ENCODE measurements around the gene PPP2R5E.
"Not testable (repeated sequence)": the region's sequence is repeated elsewhere in the genome, so short reads cannot be mapped to it uniquely, and the experiment has no call there.

The PPP2R5E gene

DNA sequence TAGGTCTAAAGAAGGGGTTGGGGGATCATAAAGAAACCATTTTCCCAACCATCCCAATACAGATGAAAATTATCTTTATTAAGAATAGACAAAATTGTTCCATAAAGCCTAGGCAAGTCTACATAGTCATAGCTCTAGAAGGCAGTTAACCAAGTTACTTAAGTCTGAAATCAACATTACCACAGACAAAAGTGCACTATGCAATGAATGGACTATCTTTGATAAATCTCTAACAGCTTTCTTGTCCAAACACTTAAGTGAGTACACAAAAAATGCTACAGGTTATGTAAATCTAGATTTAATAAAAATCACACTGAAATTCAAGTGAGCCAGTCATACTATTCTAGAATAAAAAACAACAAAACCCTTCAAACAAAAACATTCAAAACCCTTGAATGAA is 137.5 kb downstream of the PPP2R5E start:
- no peak for DNase-seq
- in situ Hi-C loops (cut with HindIII; ENCODE audit: low pct_ligation_motif_present, low pct_unique_long_range_greater_than_20kb, low sequenced_read_pairs): no loop called here

DNA sequence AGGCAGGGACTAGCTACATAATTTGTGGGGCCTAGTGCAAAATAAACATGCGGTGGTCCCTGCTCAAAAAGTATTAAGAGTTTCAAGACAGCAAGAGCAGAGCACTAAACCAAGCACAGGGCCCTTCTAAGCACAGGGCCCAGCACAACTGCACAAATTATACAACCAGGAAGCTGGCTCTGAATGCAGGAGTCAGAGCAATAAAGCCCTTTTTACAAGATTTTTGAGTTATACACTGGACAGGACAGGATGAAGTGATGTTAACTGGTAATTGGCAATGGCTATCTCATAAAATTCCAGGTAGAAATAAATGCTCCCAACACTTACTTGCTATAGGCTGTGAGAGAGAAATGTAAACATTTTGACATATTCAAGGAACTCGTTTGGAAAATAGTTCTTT is 138.3 kb downstream of the PPP2R5E start:
- in situ Hi-C loops (cut with HindIII; ENCODE audit: low pct_ligation_motif_present, low pct_unique_long_range_greater_than_20kb, low sequenced_read_pairs): no loop called here
- no peak for DNase-seq

- DNase-seq: no peak
- in situ Hi-C loops (cut with HindIII; ENCODE audit: low pct_ligation_motif_present, low pct_unique_long_range_greater_than_20kb, low sequenced_read_pairs): no loop called here
Measured at GRCh38 chr14:63401646-63402045, 141.5 kb downstream of the PPP2R5E start.

GRCh38 chr14:63398952-63399351 is 144.2 kb downstream of the PPP2R5E start:
- DNase-seq: no peak
- in situ Hi-C loops (cut with HindIII; ENCODE audit: low pct_ligation_motif_present, low pct_unique_long_range_greater_than_20kb, low sequenced_read_pairs): no loop called here

- in situ Hi-C loops (cut with HindIII; ENCODE audit: low pct_ligation_motif_present, low pct_unique_long_range_greater_than_20kb, low sequenced_read_pairs): no loop called here
- DNase-seq: no peak
Measured at GRCh38 chr14:63394841-63395240, 148.3 kb downstream of the PPP2R5E start.

GRCh38 chr14:63394432-63394831 is 148.7 kb downstream of the PPP2R5E start:
- in situ Hi-C loops (cut with HindIII; ENCODE audit: low pct_ligation_motif_present, low pct_unique_long_range_greater_than_20kb, low sequenced_read_pairs): no loop called here
- no peak for DNase-seq

GRCh38 chr14:63393012-63393411 is 150.2 kb downstream of the PPP2R5E start:
- no peak for DNase-seq
- in situ Hi-C loops (cut with HindIII; ENCODE audit: low pct_ligation_motif_present, low pct_unique_long_range_greater_than_20kb, low sequenced_read_pairs): no loop called here

GRCh38 chr14:63392236-63392635 is 150.9 kb downstream of the PPP2R5E start:
- in situ Hi-C loops (cut with HindIII; ENCODE audit: low pct_ligation_motif_present, low pct_unique_long_range_greater_than_20kb, low sequenced_read_pairs): no loop called here
- DNase-seq: no peak

- peak; percentile 59 for DNase-seq
- in situ Hi-C loops (cut with HindIII; ENCODE audit: low pct_ligation_motif_present, low pct_unique_long_range_greater_than_20kb, low sequenced_read_pairs): no loop called here
Measured at GRCh38 chr14:63388766-63389431, 154.3 kb downstream of the PPP2R5E start.

- in situ Hi-C loops (cut with HindIII; ENCODE audit: low pct_ligation_motif_present, low pct_unique_long_range_greater_than_20kb, low sequenced_read_pairs): no loop called here
- DNase-seq: no peak
Measured at GRCh38 chr14:63387711-63388110, 155.5 kb downstream of the PPP2R5E start.

GRCh38 chr14:63383776-63384367 is 159.3 kb downstream of the PPP2R5E start:
- DNase-seq: no peak
- in situ Hi-C loops (cut with HindIII; ENCODE audit: low pct_ligation_motif_present, low pct_unique_long_range_greater_than_20kb, low sequenced_read_pairs): no loop called here

GRCh38 chr14:63378444-63378843 is 164.7 kb downstream of the PPP2R5E start:
- in situ Hi-C loops (cut with HindIII; ENCODE audit: low pct_ligation_motif_present, low pct_unique_long_range_greater_than_20kb, low sequenced_read_pairs): no loop called here
- DNase-seq: no peak

DNA sequence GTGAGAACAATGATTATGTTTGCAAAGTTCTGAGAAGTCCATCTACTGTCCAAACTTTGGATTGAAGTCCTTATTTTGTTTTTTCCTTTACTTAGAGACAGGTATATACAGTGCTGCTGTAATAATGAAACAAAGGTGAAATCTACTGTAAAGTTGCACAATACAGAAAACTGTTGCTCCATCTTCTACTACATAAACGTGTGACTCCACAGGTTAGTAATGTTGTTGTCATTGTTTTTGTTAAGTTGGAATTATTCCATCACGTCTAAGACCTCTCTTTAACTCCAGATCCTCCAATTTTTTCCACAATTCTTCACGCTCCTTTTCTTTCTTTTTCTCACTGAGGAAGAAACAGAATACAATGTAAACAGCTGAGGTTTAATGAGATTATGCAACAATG is 167.4 kb downstream of the PPP2R5E start:
- DNase-seq: no peak
- in situ Hi-C loops (cut with HindIII; ENCODE audit: low pct_ligation_motif_present, low pct_unique_long_range_greater_than_20kb, low sequenced_read_pairs): no loop called here

DNA sequence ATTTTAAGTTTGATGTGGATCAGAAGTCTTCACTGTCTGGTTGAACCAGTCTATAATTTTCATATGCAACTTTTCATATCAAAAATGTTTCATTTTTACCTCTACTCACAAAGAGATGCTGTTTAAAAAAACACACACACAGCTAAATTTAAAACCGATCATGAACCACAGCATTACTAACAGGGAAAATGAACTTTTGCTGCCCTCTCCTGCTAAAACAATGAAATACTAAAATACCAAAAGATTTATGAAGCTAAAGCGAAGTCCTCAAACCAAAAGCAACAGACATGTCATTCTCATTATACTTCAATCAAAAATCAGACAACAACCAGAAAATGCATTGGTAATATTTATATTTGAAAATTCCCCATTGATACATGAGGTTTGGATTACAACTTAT is 171.6 kb downstream of the PPP2R5E start:
- in situ Hi-C loops (cut with HindIII; ENCODE audit: low pct_ligation_motif_present, low pct_unique_long_range_greater_than_20kb, low sequenced_read_pairs); DNase-seq: not testable (repeated sequence)

DNA sequence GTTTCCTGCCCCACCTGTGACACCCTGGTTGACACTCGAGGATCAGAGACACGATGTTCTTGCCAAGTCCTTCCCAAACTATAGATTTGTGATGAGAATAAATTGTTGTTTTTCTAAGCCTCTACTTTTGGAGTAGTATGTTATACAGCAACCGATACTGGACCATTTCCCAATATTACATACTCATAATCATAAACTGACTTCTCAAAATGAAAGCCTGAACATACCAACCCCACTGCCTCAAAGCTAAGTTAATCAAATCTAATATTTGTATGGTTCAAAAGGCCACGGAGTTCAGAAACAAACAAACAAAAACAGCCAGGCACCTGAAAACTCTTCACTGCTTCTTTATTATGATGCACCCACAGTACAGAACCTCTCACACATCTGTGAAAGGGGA is 172.1 kb downstream of the PPP2R5E start:
- DNase-seq: no peak
- in situ Hi-C loops (cut with HindIII; ENCODE audit: low pct_ligation_motif_present, low pct_unique_long_range_greater_than_20kb, low sequenced_read_pairs): no loop called here

GRCh38 chr14:63367742-63368364 is 175.3 kb downstream of the PPP2R5E start:
- in situ Hi-C loops (cut with HindIII; ENCODE audit: low pct_ligation_motif_present, low pct_unique_long_range_greater_than_20kb, low sequenced_read_pairs): no loop called here
- no peak for DNase-seq

- in situ Hi-C loops (cut with HindIII; ENCODE audit: low pct_ligation_motif_present, low pct_unique_long_range_greater_than_20kb, low sequenced_read_pairs): no loop called here
- DNase-seq: no peak
Measured at GRCh38 chr14:63362389-63362819, 180.8 kb downstream of the PPP2R5E start.

DNA sequence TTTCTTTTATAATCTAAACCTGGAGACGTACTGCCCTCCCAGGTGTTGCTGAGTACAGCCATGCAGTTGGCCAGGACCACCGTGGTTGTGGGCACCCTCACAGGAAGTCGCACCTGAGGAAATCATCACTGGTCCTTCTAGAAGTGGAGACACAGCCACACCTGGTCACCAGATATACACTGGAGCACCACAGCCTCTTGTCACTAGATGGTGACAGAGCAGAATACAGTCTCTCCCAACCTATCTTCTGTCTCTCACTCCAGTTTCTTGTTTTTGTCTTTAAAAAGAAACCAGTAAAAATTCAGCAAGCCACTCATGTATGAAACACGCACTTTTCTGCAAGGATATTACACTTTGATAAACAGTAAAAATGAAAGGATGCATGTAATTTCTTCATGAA is 181.4 kb downstream of the PPP2R5E start:
- in situ Hi-C loops (cut with HindIII; ENCODE audit: low pct_ligation_motif_present, low pct_unique_long_range_greater_than_20kb, low sequenced_read_pairs): no loop called here
- no peak for DNase-seq

- DNase-seq: no peak
- in situ Hi-C loops (cut with HindIII; ENCODE audit: low pct_ligation_motif_present, low pct_unique_long_range_greater_than_20kb, low sequenced_read_pairs): no loop called here
Measured at GRCh38 chr14:63357841-63358240, 185.3 kb downstream of the PPP2R5E start.

GRCh38 chr14:63345826-63346225 is 197.4 kb downstream of the PPP2R5E start:
- in situ Hi-C loops (cut with HindIII; ENCODE audit: low pct_ligation_motif_present, low pct_unique_long_range_greater_than_20kb, low sequenced_read_pairs): no loop called here
- no peak for DNase-seq
